HG03439 (cell line): Measurements from ENCODE around the gene PRM1.

Experiments used
- ATAC-seq: cut with Tn5 transposase; IDR thresholded peaks from one replicate; pipeline ENCODE4 v1.9.1; 2021; ENCODE audit warnings: mild to moderate bottlenecking, moderate library complexity; ENCODE audit not compliant: unreplicated experiment

The PRM1 gene

GRCh38 chr16:11254913-11255736 lies 26.0 kb downstream of the PRM1 start:
- peak; percentile 27 for ATAC-seq

- ATAC-seq, result no peak
These were observed 26.9 kb downstream of the PRM1 start for GRCh38 chr16:11253995-11254912.

GRCh38 chr16:11253009-11253994 lies 27.8 kb downstream of the PRM1 start:
- no peak for ATAC-seq

- no peak for ATAC-seq
These were observed 28.6 kb downstream of the PRM1 start for GRCh38 chr16:11252482-11252931.

GRCh38 chr16:11251525-11252481 lies 29.3 kb downstream of the PRM1 start:
- ATAC-seq, result no peak

- ATAC-seq, result no peak
These were observed 30.2 kb downstream of the PRM1 start for GRCh38 chr16:11250786-11251524.

GRCh38 chr16:11250091-11250785 lies 30.9 kb downstream of the PRM1 start:
- no peak for ATAC-seq

- no peak for ATAC-seq
These were observed 31.7 kb downstream of the PRM1 start for GRCh38 chr16:11249233-11250061.

GRCh38 chr16:11248133-11248532 lies 33.0 kb downstream of the PRM1 start:
- ATAC-seq, result no peak

- no peak for ATAC-seq
These were observed 35.1 kb downstream of the PRM1 start for GRCh38 chr16:11245988-11246387.

GRCh38 chr16:11245222-11245737 lies 35.9 kb downstream of the PRM1 start:
- ATAC-seq, result no peak

GRCh38 chr16:11242658-11243057 lies 38.5 kb downstream of the PRM1 start:
- ATAC-seq, result no peak

- no peak for ATAC-seq
These were observed 39.5 kb downstream of the PRM1 start for GRCh38 chr16:11241480-11242204.

GRCh38 chr16:11240636-11241473 lies 40.3 kb downstream of the PRM1 start:
- ATAC-seq, result no peak
